ENCODE results near the gene P2RY2.

Gene P2RY2

DNA sequence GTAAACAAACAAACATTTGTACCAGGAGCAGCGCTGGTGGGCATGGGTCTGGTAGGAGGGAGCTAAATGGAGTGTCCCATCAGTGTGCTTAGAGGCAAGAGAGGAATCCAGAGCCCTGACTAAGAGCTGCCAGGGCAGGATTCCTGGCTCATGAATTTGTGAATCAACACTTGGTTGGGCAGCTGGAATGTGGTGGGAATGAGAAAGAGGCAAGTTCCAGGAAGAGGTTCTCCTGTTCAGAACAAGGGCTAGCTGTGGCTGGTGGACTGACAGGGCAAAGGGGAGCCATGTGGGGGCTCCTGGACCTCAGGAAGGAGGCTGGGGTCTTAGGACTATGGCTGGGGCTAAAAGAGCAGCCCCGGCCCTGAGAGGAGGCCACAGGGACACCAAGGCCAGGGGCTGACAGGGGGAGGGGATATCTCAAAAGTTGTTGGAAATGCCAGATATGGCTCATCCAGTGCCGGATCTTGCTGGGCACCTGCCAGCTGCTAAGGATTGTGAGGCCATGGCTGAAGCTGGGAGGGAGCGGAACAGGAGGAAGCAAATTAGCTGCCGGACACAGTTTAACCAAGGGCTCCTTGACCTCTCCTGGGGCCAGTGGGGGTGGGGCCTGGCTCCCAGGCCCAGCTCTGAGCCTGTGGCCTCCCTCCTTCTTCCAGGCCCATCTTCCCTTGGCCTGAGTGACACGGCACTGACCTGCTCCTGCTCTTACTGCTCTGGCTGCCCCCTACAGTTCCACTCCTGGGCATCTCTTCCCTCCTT is 39.4 kb downstream of the P2RY2 start:
- DNase-seq (ENCODE audit: low read depth): peak; percentile 92
- peaks cover 26% of the 10 kb centered on the region for H3K4me1 ChIP-seq (ENCODE audit: control insufficient read depth, insufficient read depth, low read length)
- peak overlapping the region; percentile 68 for H3K9ac ChIP-seq (ENCODE audit: low read length)

DNA sequence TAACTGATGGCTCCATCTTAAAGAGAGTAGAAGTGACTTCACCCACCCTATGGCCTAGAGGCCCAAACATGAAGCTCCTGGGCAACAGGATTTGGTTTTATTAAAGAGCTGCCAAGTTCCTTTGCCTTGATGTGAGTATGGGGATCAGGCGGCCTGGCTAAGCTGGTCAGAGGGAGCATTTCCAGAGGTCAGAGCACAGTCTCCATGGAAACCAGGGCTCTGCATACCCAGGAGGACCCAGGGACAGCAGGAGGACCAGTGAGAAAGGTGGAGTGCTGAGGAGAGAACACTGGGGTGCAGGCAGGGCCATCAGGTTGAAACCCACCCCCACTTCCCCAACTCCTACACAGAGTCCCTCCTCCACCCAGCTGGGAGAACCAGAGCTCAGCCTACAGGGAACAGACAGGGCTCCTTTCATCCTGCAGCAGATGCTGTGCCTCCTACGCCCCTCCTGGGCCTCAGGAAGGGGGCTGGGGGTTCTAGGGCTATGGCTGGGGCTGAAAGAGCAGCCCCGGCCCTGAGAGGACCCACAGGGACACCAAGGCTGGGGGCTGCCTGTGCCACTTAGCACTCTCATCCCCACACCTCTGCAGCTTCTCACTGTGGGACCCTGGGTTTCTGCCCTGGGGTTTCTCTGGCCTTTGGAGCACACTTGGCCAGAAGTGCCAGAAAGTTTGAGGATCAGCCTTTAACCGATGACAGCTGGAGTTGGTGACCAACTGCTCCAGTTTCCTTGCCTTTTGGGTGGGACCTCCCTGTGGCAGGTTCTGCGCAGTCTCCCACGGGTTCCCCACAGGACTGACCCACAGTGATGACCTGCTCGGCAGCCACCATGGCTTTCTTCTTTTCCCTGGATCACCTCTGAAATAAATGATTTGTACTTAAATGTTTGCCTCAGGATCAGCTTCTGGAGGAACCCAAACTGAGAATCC is 40.3 kb downstream of the P2RY2 start:
- no peaks in the 10 kb centered on the region for H3K9me3 ChIP-seq (ENCODE audit: control insufficient read depth, low read length)
- peak; percentile 25 for DNase-seq (ENCODE audit: low read depth)
- no peak overlapping the region for H3K4me3 ChIP-seq (ENCODE audit: low read length)
- no peaks in the 10 kb centered on the region for H3K36me3 ChIP-seq (ENCODE audit: control insufficient read depth, insufficient read depth, low read length, severe bottlenecking)
- peak overlapping the region; percentile 68 for H3K9ac ChIP-seq (ENCODE audit: low read length)
- H3K4me1 ChIP-seq (ENCODE audit: control insufficient read depth, insufficient read depth, low read length): peaks cover 33% of the 10 kb centered on the region
- H3K27me3 ChIP-seq (replicated peaks; ENCODE audit: control insufficient read depth, insufficient read depth, low read length): no peaks in the 10 kb centered on the region

More for the DNA sequence above, 39.4 kb downstream of the P2RY2 start:
- H3K9me3 ChIP-seq (ENCODE audit: control insufficient read depth, low read length): no peaks in the 10 kb centered on the region
- H3K27me3 ChIP-seq (replicated peaks; ENCODE audit: control insufficient read depth, insufficient read depth, low read length): no peaks in the 10 kb centered on the region
- H3K36me3 ChIP-seq (ENCODE audit: control insufficient read depth, insufficient read depth, low read length, severe bottlenecking): no peaks in the 10 kb centered on the region
- no peak overlapping the region for H3K4me3 ChIP-seq (ENCODE audit: low read length)

DNA sequence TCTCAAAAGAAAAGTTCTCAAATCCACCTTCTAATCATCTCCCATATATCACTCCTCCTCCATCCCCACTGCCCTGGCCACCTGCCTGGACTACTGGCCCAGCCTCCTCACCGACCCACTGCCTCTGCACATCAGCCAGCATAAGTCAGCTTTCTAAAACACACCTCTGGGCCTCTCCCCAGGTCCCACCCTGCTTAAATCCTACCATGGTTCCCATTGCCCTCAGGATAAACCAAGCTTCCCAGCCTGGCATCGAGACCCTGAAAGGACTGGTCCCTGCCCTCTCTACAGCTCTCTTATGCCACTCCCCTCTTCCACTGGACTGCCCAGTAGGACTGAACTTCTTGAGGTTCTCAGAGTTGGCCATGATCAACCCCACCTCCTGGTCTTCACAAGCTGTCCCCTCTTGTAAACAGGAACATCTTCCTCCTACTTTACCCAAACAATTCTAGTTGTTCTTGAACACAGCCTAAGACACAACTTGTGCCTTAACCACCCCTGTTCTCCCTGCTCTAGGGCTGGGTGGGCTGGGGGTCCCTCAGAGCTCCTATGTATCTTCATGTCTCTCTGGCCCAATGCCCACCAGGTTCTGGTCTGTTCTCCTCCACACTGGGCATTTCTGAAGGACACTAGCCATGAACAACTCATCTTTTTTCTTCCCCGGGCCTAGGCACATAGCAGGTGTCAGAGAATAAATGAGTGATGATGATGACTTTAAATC is 41.5 kb downstream of the P2RY2 start:
- no peak for DNase-seq (ENCODE audit: low read depth)
- no peaks in the 10 kb centered on the region for H3K9me3 ChIP-seq (ENCODE audit: control insufficient read depth, low read length)
- H3K4me3 ChIP-seq (ENCODE audit: low read length): no peak overlapping the region
- no peaks in the 10 kb centered on the region for H3K27me3 ChIP-seq (replicated peaks; ENCODE audit: control insufficient read depth, insufficient read depth, low read length)
- no peak overlapping the region for H3K9ac ChIP-seq (ENCODE audit: low read length)
- H3K36me3 ChIP-seq (ENCODE audit: control insufficient read depth, insufficient read depth, low read length, severe bottlenecking): no peaks in the 10 kb centered on the region
- H3K4me1 ChIP-seq (ENCODE audit: control insufficient read depth, insufficient read depth, low read length): peaks cover 33% of the 10 kb centered on the region

DNA sequence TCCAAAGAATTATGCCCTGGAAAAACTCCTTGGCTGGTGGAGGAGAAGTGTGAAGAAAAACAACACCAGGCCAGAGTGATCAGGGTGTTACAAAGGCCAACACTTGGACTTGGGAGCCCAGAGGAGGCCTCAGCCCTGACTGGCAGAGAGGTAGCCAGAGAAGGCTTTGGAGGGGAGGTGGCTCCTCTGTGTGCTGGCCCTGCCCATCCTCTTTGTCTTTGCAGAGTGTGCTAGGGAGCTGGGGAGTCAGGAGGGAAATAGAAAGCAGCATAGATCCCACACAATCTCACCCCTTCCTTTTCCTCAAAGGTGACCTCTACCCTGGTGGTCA is 42.0 kb downstream of the P2RY2 start:
- Histone ChIP-seq H3K9ac (ENCODE audit: low read length) (no peak overlapping the region), H3K36me3 (ENCODE audit: control insufficient read depth, insufficient read depth, low read length, severe bottlenecking) (no peaks in the 10 kb centered on the region)
- DNase-seq (ENCODE audit: low read depth): no peak

DNA sequence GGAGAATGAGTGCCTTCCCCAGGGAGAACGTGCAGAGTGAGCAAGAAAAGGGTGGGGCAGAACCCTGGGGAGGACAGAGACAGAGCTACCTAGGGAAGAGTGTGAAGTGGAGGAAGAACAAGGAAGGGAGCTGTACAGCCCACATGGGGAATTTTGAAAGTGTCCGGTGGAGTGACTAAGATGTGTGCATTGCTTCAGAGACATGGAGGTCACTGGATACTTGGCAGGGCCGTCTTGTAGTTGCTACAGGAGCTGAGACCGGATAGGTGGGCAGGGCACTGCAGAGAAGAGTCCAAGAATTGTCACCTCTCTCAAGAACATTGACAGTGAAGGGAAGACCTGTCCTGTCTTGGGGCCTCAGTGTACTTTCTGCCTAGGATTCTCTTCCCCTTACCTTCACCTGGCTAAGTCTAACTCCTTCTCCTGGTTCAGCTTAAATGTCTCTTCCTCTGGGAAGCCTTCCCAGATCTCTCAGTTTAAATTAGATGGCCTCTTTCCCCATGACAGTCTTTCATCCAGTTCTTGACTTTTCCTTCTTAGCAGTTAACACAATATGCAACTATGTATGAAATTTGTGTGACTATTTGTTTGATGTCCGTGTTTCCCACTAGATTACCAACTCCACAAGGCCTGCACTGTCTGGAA is 44.9 kb downstream of the P2RY2 start:
- no peaks in the 10 kb centered on the region for H3K36me3 ChIP-seq (ENCODE audit: control insufficient read depth, insufficient read depth, low read length, severe bottlenecking)
- H3K4me1 ChIP-seq (ENCODE audit: control insufficient read depth, insufficient read depth, low read length): peaks cover 19% of the 10 kb centered on the region
- peaks cover 7% of the 10 kb centered on the region for H3K27me3 ChIP-seq (replicated peaks; ENCODE audit: control insufficient read depth, insufficient read depth, low read length)
- no peak overlapping the region for H3K4me3 ChIP-seq (ENCODE audit: low read length)
- DNase-seq (ENCODE audit: low read depth): peak; percentile 22
- H3K9me3 ChIP-seq (ENCODE audit: control insufficient read depth, low read length): no peaks in the 10 kb centered on the region
- H3K9ac ChIP-seq (ENCODE audit: low read length): no peak overlapping the region

More for the DNA sequence above, 42.0 kb downstream of the P2RY2 start:
- no peak overlapping the region for H3K4me3 ChIP-seq (ENCODE audit: low read length)
- H3K27me3 ChIP-seq (replicated peaks; ENCODE audit: control insufficient read depth, insufficient read depth, low read length): peaks cover 4% of the 10 kb centered on the region
- peaks cover 37% of the 10 kb centered on the region for H3K4me1 ChIP-seq (ENCODE audit: control insufficient read depth, insufficient read depth, low read length)
- H3K9me3 ChIP-seq (ENCODE audit: control insufficient read depth, low read length): no peaks in the 10 kb centered on the region

DNA sequence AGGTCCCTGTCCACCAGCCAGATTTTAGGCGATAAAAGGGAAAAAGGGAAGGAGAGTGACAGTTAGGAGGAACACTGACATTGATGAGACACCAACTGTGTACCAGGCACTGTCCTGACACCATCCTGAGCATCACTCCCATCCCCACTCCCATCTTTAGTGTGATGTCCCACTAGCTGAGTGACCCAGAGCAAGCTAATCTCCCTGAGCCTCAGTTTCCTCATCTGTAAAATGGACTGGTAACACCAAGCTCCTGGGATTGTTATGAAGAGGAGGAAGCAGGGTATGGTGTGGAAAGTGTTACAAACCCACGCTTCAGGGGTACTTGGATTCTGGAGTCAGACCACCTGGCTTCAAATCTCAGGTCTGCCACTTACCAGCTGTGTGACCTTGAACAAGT is 45.6 kb downstream of the P2RY2 start:
- no peak overlapping the region for H3K4me3 ChIP-seq (ENCODE audit: low read length)
- H3K27me3 ChIP-seq (replicated peaks; ENCODE audit: control insufficient read depth, insufficient read depth, low read length): peaks cover 7% of the 10 kb centered on the region
- H3K9ac ChIP-seq (ENCODE audit: low read length): no peak overlapping the region
- no peak for DNase-seq (ENCODE audit: low read depth)
- H3K4me1 ChIP-seq (ENCODE audit: control insufficient read depth, insufficient read depth, low read length): peaks cover 13% of the 10 kb centered on the region
- H3K36me3 ChIP-seq (ENCODE audit: control insufficient read depth, insufficient read depth, low read length, severe bottlenecking): no peaks in the 10 kb centered on the region
- H3K9me3 ChIP-seq (ENCODE audit: control insufficient read depth, low read length): no peaks in the 10 kb centered on the region

DNA sequence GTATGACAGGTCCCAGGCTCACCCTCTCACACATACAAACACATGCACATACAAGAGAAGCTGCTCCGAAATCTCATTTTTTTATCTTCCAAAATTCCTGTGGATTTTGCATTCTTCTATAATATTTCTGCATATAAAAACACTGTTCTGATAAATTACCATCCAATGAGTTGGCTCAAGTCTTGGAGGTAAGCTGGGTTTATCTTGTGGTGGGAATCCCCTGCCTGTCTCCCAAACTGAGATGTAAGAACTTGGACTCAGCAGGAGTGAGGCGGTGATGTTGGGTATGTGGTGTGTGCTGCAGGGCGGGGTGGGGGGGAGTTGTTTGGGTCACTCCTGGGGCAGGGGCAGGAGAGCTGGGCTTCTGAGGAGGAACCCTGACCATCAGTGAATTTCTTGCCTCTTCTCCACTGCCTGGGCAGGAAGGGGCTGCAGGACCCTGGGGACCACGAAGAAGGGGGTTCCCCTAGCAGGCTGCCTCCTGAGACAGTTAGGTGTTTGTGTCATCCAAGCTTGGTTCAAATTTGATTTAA is 47.3 kb downstream of the P2RY2 start:
- no peaks in the 10 kb centered on the region for H3K9me3 ChIP-seq (ENCODE audit: control insufficient read depth, low read length)
- no peak overlapping the region for H3K9ac ChIP-seq (ENCODE audit: low read length)
- peaks cover 11% of the 10 kb centered on the region for H3K4me1 ChIP-seq (ENCODE audit: control insufficient read depth, insufficient read depth, low read length)
- H3K36me3 ChIP-seq (ENCODE audit: control insufficient read depth, insufficient read depth, low read length, severe bottlenecking): no peaks in the 10 kb centered on the region
- H3K4me3 ChIP-seq (ENCODE audit: low read length): peak overlapping the region; percentile 25
- DNase-seq (ENCODE audit: low read depth): no peak
- peaks cover 7% of the 10 kb centered on the region for H3K27me3 ChIP-seq (replicated peaks; ENCODE audit: control insufficient read depth, insufficient read depth, low read length)

DNA sequence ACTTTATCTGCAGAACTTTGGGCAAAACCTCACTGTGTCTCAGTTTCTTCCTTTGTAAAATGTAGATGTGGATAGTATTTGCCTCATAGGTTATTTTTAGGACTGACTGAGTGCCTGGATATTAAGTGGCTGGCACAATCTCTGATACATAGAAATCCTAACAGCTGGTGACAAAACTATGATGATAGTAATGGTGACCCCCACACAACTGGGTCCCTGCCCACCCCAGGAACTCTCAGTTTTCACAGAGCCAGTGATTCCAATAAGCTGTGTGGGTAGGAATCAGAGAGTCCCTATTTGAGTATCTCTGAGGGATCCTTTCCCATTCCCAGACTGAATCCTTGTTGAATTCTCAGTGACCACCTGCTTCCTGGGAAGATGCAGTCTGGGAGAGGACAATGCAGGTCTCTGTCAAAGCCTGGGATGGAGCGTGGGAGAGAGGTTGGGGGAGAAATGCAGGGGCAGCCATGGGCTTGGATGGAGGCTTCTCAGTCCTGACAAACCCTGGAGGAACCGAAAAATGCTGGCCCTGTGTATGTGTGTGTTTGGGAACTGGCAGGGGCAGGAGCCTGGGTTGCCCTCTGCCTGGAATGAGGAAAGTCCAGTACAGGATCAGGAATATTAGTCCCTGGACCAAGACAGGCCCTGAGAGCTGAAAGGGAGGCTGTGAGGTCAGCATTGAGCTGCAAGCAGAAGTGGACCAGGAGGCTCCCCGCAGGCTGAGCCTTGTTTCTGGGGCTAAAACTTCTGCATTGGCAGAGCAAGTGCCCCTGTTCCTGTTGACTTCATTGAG is 48.0 kb downstream of the P2RY2 start:
- no peak for DNase-seq (ENCODE audit: low read depth)
- Histone ChIP-seq H3K9me3 (ENCODE audit: control insufficient read depth, low read length) (no peaks in the 10 kb centered on the region), H3K9ac (ENCODE audit: low read length) (no peak overlapping the region), H3K4me3 (ENCODE audit: low read length) (no peak overlapping the region), H3K27me3 (replicated peaks; ENCODE audit: control insufficient read depth, insufficient read depth, low read length) (peaks cover 7% of the 10 kb centered on the region), H3K36me3 (ENCODE audit: control insufficient read depth, insufficient read depth, low read length, severe bottlenecking) (no peaks in the 10 kb centered on the region), H3K4me1 (ENCODE audit: control insufficient read depth, insufficient read depth, low read length) (peaks cover 11% of the 10 kb centered on the region)

DNA sequence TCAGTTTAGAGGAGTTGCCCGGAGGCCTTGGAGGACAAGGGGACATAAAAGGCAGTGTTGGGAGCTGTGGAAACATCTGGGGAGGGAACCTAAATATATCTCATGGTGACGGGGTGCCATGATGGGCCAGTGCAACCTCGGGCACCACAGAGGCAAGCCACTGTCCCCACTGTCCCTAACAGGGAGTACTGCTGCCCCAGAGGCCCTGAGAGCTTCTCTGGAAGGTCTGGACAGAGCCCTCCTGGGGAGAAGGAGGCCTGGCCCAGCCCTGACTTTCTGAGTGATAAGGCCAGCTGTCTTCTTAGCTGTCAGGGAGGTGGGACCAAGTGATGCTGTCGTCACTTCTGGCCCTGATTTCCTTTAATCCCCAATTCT is 48.6 kb downstream of the P2RY2 start:
- H3K9ac ChIP-seq (ENCODE audit: low read length): no peak overlapping the region
- no peak for DNase-seq (ENCODE audit: low read depth)
- H3K4me1 ChIP-seq (ENCODE audit: control insufficient read depth, insufficient read depth, low read length): peaks cover 11% of the 10 kb centered on the region
- peaks cover 7% of the 10 kb centered on the region for H3K27me3 ChIP-seq (replicated peaks; ENCODE audit: control insufficient read depth, insufficient read depth, low read length)
- no peak overlapping the region for H3K4me3 ChIP-seq (ENCODE audit: low read length)
- H3K36me3 ChIP-seq (ENCODE audit: control insufficient read depth, insufficient read depth, low read length, severe bottlenecking): no peaks in the 10 kb centered on the region
- no peaks in the 10 kb centered on the region for H3K9me3 ChIP-seq (ENCODE audit: control insufficient read depth, low read length)

DNA sequence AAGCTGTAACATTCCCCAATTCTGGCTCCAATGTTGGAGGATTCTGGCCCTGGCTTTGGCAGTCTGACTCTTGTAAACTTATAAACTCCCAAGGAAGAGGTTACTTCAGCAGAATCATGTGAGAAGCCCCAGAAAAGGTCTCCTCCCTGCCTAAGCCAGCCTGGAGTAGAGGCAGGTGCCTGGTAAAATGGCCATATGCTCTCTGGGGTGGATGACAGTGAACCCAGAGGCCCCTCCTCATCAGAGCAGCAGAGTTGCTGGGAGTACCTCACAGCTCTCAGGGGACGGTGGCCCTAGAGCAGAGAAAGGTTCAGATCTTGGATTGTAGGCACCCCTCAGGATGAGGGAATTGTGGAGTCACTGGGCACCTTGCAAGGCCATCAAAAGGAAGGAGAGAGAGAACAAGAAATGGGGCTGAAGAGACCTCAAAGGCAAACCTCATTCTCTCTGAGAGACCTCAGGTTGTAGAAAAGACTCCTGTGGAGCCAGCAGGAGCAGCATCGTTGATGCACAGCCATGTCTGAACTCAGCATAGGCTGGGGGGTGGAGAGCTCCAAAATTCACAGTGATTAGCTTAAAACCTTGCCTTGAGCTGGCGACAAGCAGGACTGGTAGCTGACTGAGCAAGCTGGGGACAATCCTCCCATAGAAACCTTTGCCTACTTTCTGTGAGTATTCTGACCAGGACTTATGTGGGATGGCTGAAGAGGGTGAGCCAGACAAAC is 49.2 kb downstream of the P2RY2 start:
- Histone ChIP-seq H3K27me3 (replicated peaks; ENCODE audit: control insufficient read depth, insufficient read depth, low read length) (peaks cover 7% of the 10 kb centered on the region), H3K9me3 (ENCODE audit: control insufficient read depth, low read length) (no peaks in the 10 kb centered on the region), H3K9ac (ENCODE audit: low read length) (no peak overlapping the region), H3K4me3 (ENCODE audit: low read length) (no peak overlapping the region), H3K4me1 (ENCODE audit: control insufficient read depth, insufficient read depth, low read length) (peaks cover 11% of the 10 kb centered on the region), H3K36me3 (ENCODE audit: control insufficient read depth, insufficient read depth, low read length, severe bottlenecking) (no peaks in the 10 kb centered on the region)
- no peak for DNase-seq (ENCODE audit: low read depth)
